ENCODE data around the gene CTRL.

DNA sequence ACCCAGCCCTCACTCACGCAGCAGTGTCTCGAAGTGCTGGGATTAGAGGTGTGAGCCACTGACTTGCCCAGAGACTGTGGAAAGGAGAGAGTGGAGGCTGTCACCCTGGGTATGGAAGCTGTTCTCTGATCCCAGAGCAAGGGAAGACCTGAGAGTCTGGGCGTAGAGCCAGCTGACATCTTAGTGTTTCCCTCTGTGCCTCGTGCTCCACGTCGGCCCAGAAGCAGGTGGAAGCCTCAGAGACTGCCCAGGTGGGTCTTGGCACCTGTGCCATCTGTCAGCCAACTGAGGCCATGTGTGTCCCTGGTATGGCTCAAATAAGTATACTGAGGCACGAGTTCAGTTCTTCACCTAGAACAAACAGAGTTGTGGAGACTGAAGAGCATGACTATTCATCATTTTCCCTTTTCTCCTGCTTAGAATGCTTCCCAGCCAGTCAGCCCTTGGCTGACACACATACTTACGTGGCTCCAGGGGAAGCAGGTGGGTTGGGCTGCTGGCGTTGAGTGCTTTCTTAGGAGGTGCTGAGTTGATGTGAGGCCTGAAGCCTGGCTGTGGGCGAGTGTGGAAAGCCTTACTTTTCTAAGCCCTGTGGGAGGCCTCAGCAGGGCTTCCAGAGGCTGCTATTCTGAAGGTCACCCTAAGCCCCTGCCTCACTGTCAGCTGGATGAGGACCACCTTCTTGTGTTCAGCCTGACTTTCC is 8.1 kb downstream of the CTRL start:
- TF ChIP-seq RXRA (IDR thresholded peaks at IDR 0.05) (no peak), CTCF (IDR thresholded peaks at IDR 0.05; ENCODE audit: low read depth, low read length, missing input control) (no peak), TAF1 (conservative IDR thresholded peaks at IDR 0.05) (no peak), SP1 (IDR thresholded peaks at IDR 0.05) (no peak), MAX (IDR thresholded peaks at IDR 0.05) (no peak), REST (IDR thresholded peaks at IDR 0.05) (no peak), JUND (IDR thresholded peaks at IDR 0.05) (no peak), RAD21 (IDR thresholded peaks at IDR 0.05) (no peak), NR2F2 (IDR thresholded peaks at IDR 0.05) (no peak), YY1 (IDR thresholded peaks at IDR 0.05) (no peak), GABPA (IDR thresholded peaks at IDR 0.05 in 1 of 2, conservative IDR thresholded peaks at IDR 0.05 in 1 of 2) (no peak), EGR1 (IDR thresholded peaks at IDR 0.05; ENCODE audit: low read depth in 2 of 2) (no peak), ZBTB33 (IDR thresholded peaks at IDR 0.05) (no peak)
- TF ChIP-seq, protein P1, sequence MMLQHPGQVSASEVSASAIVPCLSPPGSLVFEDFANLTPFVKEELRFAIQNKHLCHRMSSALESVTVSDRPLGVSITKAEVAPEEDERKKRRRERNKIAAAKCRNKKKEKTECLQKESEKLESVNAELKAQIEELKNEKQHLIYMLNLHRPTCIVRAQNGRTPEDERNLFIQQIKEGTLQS (IDR thresholded peaks at IDR 0.05), result no peak
